Measurements from ENCODE around the gene USP6NL.
A peak's percentile ranks its signal among the peaks of the same experiment; 100 is the strongest.
"Not testable (repeated sequence)": the region's sequence is repeated elsewhere in the genome, so short reads cannot be mapped to it uniquely, and the experiment has no call there.

The USP6NL gene

GRCh38 chr10:11444155-11444530, 167.3 kb downstream of the USP6NL start:
- DNase-seq: no peak

GRCh38 chr10:11443468-11444154, 167.8 kb downstream of the USP6NL start:
- no peak for DNase-seq

- DNase-seq: no peak
Measured at GRCh38 chr10:11442001-11442773, 169.3 kb downstream of the USP6NL start.

- DNase-seq: no peak
Measured at GRCh38 chr10:11441151-11441535, 170.3 kb downstream of the USP6NL start.

- peak in 2 of 5 experiments; percentile 3 to 24 for DNase-seq
Measured at GRCh38 chr10:11440250-11441150, 170.9 kb downstream of the USP6NL start.

GRCh38 chr10:11439523-11440053, 171.9 kb downstream of the USP6NL start:
- DNase-seq: no peak

- no peak for DNase-seq
Measured at GRCh38 chr10:11437391-11438142, 173.9 kb downstream of the USP6NL start.

GRCh38 chr10:11436445-11436844, 175.0 kb downstream of the USP6NL start:
- DNase-seq: not testable (repeated sequence)

GRCh38 chr10:11435581-11435981, 175.9 kb downstream of the USP6NL start:
- no peak for DNase-seq

- DNase-seq: no peak
Measured at GRCh38 chr10:11434324-11434723, 177.1 kb downstream of the USP6NL start.

GRCh38 chr10:11433657-11434056, 177.8 kb downstream of the USP6NL start:
- DNase-seq: no peak

GRCh38 chr10:11431216-11431555, 180.3 kb downstream of the USP6NL start:
- DNase-seq: no peak

GRCh38 chr10:11430421-11431215, 180.8 kb downstream of the USP6NL start:
- DNase-seq: no peak

GRCh38 chr10:11429439-11430052, 181.9 kb downstream of the USP6NL start:
- no peak for DNase-seq

- DNase-seq: peak in 2 of 5 experiments; percentile 17 to 55
Measured at GRCh38 chr10:11425676-11426075, 185.8 kb downstream of the USP6NL start.

GRCh38 chr10:11425296-11425610, 186.2 kb downstream of the USP6NL start:
- DNase-seq: no peak

- DNase-seq: no peak
Measured at GRCh38 chr10:11424456-11425295, 186.8 kb downstream of the USP6NL start.

- DNase-seq: no peak
Measured at GRCh38 chr10:11416974-11417373, 194.5 kb downstream of the USP6NL start.

- no peak for DNase-seq
Measured at GRCh38 chr10:11415095-11415494, 196.4 kb downstream of the USP6NL start.

Measured in T-helper 2 cell (primary cell).